Epithelial cell of proximal tubule (primary cell): ENCODE data around the gene ANO8. TPM values are rescaled to one million over a fixed set of nuclear protein-coding genes. Genes with fewer than 3 reads are reported as not detected.

ENCODE experiments used
- DNase-seq: peaks from one replicate; pipeline ENCODE4 v3.0.0-alpha.2; 2011; ENCODE audit warnings: low read depth
- H3K4me3 ChIP-seq: 2 replicates; pipeline ENCODE4 v1.5.1; 2011; ENCODE audit warnings: low read depth, mild to moderate bottlenecking, low read length
- total RNA-seq: library from RNA; depleted of rRNA; stranded (reverse); fragments of >200 nt; gene quantifications from 2 replicates; pipeline ENCODE4 v1.2.3, GENCODE V29; 2015
- TF ChIP-seq, protein P1 (sequence below): conservative IDR thresholded peaks from 2 replicates; pipeline ENCODE4 v1.5.1; 2012; ENCODE audit warnings: low read depth, mild to moderate bottlenecking, low read length

ANO8 gene
- total RNA-seq, 1 donor from 2014 or later: 6.6 TPM

DNA sequence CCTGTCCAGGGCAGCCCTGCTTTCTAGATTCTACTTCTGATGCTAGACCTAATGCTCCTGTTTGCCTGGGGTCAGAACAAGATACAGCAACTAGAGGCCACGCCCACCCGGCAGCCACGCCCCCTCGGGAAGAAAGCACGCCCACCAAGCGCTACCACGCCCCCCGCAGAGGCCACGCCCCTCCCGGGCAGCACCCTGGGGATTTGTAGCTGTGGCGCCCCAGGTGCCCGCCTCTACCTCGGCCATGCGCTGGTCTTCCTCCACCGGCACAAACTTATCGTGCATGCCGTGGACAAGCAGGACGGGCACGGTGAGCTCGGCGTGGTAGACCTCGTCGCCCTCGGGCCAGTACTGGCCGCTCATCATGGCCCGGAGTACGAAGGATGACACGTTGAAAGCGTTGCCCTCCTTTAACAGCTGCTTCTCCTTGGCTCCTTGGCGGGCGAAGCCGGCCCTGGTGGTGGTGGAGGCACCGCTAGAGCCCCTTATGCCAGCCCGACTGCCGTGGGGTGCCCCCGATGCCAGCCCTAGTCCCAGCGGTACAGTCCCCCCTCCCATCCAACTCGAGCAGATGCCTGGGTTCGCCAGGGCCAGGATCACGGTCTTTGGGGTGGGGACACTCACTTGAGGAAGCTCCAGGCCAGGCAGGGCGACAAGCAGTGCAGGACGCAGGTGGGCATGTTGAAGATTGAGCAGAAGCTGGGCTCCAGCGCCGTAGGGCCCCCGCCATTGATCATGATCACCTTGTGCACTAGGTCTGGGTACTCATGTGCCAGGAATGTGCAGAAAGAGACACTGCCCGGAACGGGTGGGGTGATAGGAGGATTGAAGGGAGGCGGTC is 40.4 kb downstream of the ANO8 start:
- TF ChIP-seq, protein P1, sequence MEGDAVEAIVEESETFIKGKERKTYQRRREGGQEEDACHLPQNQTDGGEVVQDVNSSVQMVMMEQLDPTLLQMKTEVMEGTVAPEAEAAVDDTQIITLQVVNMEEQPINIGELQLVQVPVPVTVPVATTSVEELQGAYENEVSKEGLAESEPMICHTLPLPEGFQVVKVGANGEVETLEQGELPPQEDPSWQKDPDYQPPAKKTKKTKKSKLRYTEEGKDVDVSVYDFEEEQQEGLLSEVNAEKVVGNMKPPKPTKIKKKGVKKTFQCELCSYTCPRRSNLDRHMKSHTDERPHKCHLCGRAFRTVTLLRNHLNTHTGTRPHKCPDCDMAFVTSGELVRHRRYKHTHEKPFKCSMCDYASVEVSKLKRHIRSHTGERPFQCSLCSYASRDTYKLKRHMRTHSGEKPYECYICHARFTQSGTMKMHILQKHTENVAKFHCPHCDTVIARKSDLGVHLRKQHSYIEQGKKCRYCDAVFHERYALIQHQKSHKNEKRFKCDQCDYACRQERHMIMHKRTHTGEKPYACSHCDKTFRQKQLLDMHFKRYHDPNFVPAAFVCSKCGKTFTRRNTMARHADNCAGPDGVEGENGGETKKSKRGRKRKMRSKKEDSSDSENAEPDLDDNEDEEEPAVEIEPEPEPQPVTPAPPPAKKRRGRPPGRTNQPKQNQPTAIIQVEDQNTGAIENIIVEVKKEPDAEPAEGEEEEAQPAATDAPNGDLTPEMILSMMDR: no peak
- no peak overlapping the region for H3K4me3 ChIP-seq
- no peak for DNase-seq

DNA sequence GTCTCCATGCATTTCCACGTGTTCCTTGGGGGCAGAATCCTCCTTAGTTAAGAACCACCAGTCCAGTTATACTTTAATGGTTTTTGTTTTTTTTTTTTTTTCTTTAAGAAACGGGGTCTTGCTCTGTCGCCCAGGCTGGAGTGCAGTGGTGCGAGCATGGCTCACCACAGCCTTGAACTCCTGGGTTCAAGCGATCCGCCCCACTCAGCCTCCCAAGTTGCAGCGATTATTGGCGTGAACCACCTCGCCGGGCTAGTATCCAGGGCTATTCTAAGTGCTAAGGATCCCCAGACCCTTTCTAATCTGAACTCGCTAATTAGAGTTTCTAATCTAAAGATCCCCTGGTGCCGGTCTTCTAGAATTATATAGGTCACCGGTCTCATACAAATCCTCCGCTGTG is 41.0 kb downstream of the ANO8 start:
- TF ChIP-seq, protein P1: no peak
- H3K4me3 ChIP-seq: no peak overlapping the region
- DNase-seq: no peak

DNA sequence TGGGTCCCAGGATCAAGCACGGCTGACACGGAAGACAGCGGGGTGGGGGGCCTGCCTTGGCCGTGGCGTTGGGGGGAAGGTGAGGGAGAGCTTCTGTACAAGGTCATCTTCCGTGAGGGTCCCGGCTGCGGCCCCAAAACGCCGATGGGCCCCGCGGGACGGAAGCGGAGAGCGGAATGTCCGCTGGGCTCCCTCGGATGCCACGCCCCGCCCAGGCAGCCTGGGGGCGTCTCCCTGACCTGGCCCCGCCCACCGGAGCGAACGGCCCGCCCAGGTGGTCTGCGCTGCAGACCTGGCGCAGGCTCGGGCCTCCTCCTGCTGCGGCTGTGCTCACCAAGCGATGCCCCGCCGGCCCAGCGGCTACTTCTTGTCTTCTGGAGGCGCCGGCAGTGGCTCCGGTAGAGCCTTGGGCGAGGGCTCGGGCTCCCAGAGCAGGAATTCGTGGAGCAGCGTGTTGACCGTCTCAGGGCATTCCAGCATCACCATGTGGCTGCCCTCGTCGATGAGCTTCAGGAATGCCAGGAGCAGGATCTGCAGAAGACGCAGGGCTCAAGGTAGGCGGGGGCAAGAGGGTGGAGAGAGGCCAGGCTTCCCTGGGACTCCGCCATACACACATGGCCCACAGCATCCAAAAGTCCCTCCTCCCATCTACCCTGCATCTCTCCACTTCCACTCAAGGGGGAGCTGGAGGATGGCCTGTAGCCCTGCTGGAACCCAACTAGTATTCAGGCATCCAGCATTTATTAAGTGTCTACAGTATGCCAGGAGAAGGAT is 42.2 kb downstream of the ANO8 start:
- H3K4me3 ChIP-seq: peak overlapping the region; percentile 41
- DNase-seq: no peak
- TF ChIP-seq, protein P1: peak; percentile 62

DNA sequence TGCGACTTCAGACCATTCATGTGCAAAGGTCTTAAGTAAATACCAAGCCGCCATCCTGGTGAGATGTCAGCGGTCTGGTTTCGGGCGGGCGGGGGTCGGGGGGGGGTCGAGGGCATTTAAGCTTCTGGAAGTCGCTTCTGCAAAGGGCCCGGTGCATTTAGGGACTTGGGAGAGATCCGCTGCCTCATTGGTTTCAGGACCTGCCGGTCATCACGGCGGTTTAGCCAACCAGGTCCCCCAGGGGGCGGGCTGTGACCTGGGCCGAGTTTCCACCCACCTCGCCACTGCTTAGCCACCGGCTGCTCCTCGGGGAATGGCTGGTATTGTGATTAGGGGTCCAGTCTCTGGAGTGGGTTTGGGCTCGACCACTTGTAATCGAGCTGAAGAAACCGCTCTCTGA is 45.2 kb downstream of the ANO8 start:
- DNase-seq: no peak
- peak overlapping the region; percentile 21 for H3K4me3 ChIP-seq
- TF ChIP-seq, protein P1: no peak

DNA sequence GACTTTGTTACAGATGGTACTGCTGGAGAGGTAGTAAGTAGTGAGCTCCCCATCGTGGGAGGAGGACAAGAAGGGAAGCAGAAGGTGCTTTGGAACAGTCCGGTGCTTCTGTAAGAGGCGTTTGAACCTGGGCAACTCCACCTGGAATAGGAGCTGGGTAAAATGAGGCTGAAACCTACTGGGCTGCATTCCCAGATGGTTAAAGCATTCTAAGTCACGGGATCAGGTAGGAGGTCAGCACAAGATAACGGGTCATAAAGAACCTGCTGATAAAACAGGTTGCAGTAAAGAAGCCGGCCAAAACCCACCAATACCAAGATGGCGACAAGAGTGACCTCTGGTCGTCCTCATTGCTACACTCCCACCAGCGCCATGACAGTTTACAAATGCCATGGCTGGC is 47.9 kb downstream of the ANO8 start:
- TF ChIP-seq, protein P1: no peak
- H3K4me3 ChIP-seq: no peak overlapping the region
- no peak for DNase-seq

DNA sequence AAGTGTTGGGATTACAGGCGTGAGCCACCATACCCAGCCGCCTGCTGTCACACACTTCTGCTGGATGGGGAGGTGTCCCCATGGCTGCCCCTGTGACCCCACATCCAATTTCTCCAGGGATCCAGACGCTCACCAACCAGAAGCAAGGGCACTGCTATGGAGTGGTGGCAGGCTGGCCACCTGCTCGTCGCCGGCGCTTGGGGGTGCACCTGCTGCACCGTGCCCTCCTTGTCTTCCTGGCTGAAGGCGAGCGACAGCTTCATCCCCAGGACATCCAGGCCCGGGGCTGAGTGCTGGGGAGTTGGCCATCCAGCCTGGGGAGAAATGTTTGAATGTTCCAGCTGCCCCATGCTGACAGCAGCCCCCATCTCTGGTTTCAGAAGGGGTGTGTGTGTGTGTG is 48.4 kb downstream of the ANO8 start:
- H3K4me3 ChIP-seq: no peak overlapping the region
- DNase-seq: no peak
- TF ChIP-seq, protein P1: no peak
